ENCODE data around the gene MTF1.

Gene MTF1

GRCh38 chr1:37859507-37860345 is at the start of gene MTF1:
Gene MTF1 (minus strand): TSS chr1:37859592. CDS start chr1:37857658, 1,934 bp downstream.
- peak; percentile 90 for TF ChIP-seq YY1 (IDR thresholded peaks at IDR 0.05; ENCODE audit: low read depth)
- TF ChIP-seq TAF1 (IDR thresholded peaks at IDR 0.05; ENCODE audit: low read depth) = peak; percentile 65
- 0 out of 2 replicates have a peak, but pooled peaks have one; percentile 7 for TF ChIP-seq TEAD4 (IDR thresholded peaks at IDR 0.05)
- peak; percentile 30; the same call in 1 of the 2 replicates for TF ChIP-seq NFIC (IDR thresholded peaks at IDR 0.05)
- TF ChIP-seq USF1 (IDR thresholded peaks at IDR 0.05) = peak; percentile 54; the same call in 1 of the 2 replicates
- no peak for TF ChIP-seq REST (IDR thresholded peaks at IDR 0.05; ENCODE audit: low read depth)
- peak; percentile 60 for TF ChIP-seq RAD21 (IDR thresholded peaks at IDR 0.05; ENCODE audit: low read depth)
- TF ChIP-seq MAX (IDR thresholded peaks at IDR 0.05) = peak; percentile 93
- no peak for TF ChIP-seq FOXM1 (IDR thresholded peaks at IDR 0.05; ENCODE audit: borderline replicate concordance, low read depth)
- no peak for TF ChIP-seq TCF12 (IDR thresholded peaks at IDR 0.05; ENCODE audit: low read depth)
- TF ChIP-seq ZBTB7A (IDR thresholded peaks at IDR 0.05; ENCODE audit: low read depth) = peak; percentile 85
- TF ChIP-seq CEBPB (IDR thresholded peaks at IDR 0.05) = no peak
- 0 out of 2 replicates have a peak, but pooled peaks have one; percentile 31 for TF ChIP-seq EP300 (IDR thresholded peaks at IDR 0.05; ENCODE audit: borderline replicate concordance)
- peak; percentile 87 for TF ChIP-seq CREB1 (IDR thresholded peaks at IDR 0.05; ENCODE audit: low read depth)
- peak; percentile 8; the same call in 1 of the 2 replicates for TF ChIP-seq EGR1 (IDR thresholded peaks at IDR 0.05)

GRCh38 chr1:37905727-37906126 is 46.3 kb upstream of the MTF1 start:
- no peak for TF ChIP-seq USF1 (IDR thresholded peaks at IDR 0.05)
- no peak for TF ChIP-seq TEAD4 (IDR thresholded peaks at IDR 0.05)
- TF ChIP-seq MAX (IDR thresholded peaks at IDR 0.05) = no peak
- TF ChIP-seq EGR1 (IDR thresholded peaks at IDR 0.05) = no peak
- TF ChIP-seq TCF12 (IDR thresholded peaks at IDR 0.05; ENCODE audit: low read depth) = no peak
- TF ChIP-seq RAD21 (IDR thresholded peaks at IDR 0.05; ENCODE audit: low read depth) = no peak
- no peak for TF ChIP-seq NFIC (IDR thresholded peaks at IDR 0.05)
- no peak for TF ChIP-seq TAF1 (IDR thresholded peaks at IDR 0.05; ENCODE audit: low read depth)
- no peak for TF ChIP-seq FOXM1 (IDR thresholded peaks at IDR 0.05; ENCODE audit: borderline replicate concordance, low read depth)
- TF ChIP-seq EP300 (IDR thresholded peaks at IDR 0.05; ENCODE audit: borderline replicate concordance) = no peak
- TF ChIP-seq REST (IDR thresholded peaks at IDR 0.05; ENCODE audit: low read depth) = no peak
- TF ChIP-seq CEBPB (IDR thresholded peaks at IDR 0.05) = no peak
- no peak for TF ChIP-seq CREB1 (IDR thresholded peaks at IDR 0.05; ENCODE audit: low read depth)
- TF ChIP-seq YY1 (IDR thresholded peaks at IDR 0.05; ENCODE audit: low read depth) = no peak
- TF ChIP-seq ZBTB7A (IDR thresholded peaks at IDR 0.05; ENCODE audit: low read depth) = no peak

- TF ChIP-seq USF1 (IDR thresholded peaks at IDR 0.05) = no peak
- TF ChIP-seq TCF12 (IDR thresholded peaks at IDR 0.05; ENCODE audit: low read depth) = no peak
- TF ChIP-seq REST (IDR thresholded peaks at IDR 0.05; ENCODE audit: low read depth) = no peak
- TF ChIP-seq CEBPB (IDR thresholded peaks at IDR 0.05) = no peak
- TF ChIP-seq FOXM1 (IDR thresholded peaks at IDR 0.05; ENCODE audit: borderline replicate concordance, low read depth) = no peak
- no peak for TF ChIP-seq EGR1 (IDR thresholded peaks at IDR 0.05)
- TF ChIP-seq EP300 (IDR thresholded peaks at IDR 0.05; ENCODE audit: borderline replicate concordance) = no peak
- TF ChIP-seq TEAD4 (IDR thresholded peaks at IDR 0.05) = no peak
- TF ChIP-seq ZBTB7A (IDR thresholded peaks at IDR 0.05; ENCODE audit: low read depth) = no peak
- TF ChIP-seq YY1 (IDR thresholded peaks at IDR 0.05; ENCODE audit: low read depth) = no peak
- no peak for TF ChIP-seq RAD21 (IDR thresholded peaks at IDR 0.05; ENCODE audit: low read depth)
- no peak for TF ChIP-seq TAF1 (IDR thresholded peaks at IDR 0.05; ENCODE audit: low read depth)
Measured at GRCh38 chr1:37902983-37903382, 43.6 kb upstream of the MTF1 start.
